PC-3 (cell line): ENCODE measurements around the gene TAF11.

ENCODE experiments used
- CTCF ChIP-seq: fragments of 300-600 bp; sonication (generic); conservative IDR thresholded peaks from 2 replicates; pipeline ENCODE4 v1.5.1; 2017; ENCODE audit warnings: antibody characterized with exemption, low read depth, mild to moderate bottlenecking, low read length
- EZH2 ChIP-seq: fragments of 300-600 bp; sonication (generic); IDR thresholded peaks from one replicate; pipeline ENCODE4 v1.6.1; 2017; ENCODE audit warnings: antibody characterized with exemption, mild to moderate bottlenecking, low read length; ENCODE audit not compliant: unreplicated experiment
- EZH2phosphoT487 ChIP-seq: fragments of 300-600 bp; sonication (generic); IDR thresholded peaks from 2 replicates; pipeline ENCODE4 v1.6.1; 2018; ENCODE audit warnings: mild to moderate bottlenecking, antibody characterized with exemption, low read length, borderline replicate concordance

GRCh38 chr6:34904990-34905613 is 17.3 kb upstream of the TAF11 start:
- TF ChIP-seq CTCF, result no peak
- TF ChIP-seq EZH2phosphoT487, result no peak
- no peak for TF ChIP-seq EZH2
